Pancreas (tissue), 10 donors: ENCODE data around the gene GREM1. TPM values are rescaled to one million over a fixed set of nuclear protein-coding genes. Genes with fewer than 3 reads are reported as not detected.

ENCODE experiments used
- ATAC-seq, 4 donors: fragments of 200-7000 bp; cut with Tn5 transposase; one replicate each; pipeline versions ENCODE4 v1.8.0 to v1.9.1; 2020; ENCODE audit warnings: mild to moderate bottlenecking in 4 of 4, moderate library complexity in 4 of 4
- DNase-seq, 6 donors: peaks; one replicate each; pipeline ENCODE4 v3.0.0-alpha.2; 2020
- FAIRE-seq: peaks from 2 replicates; lab custom pipeline; 2012; peaks lifted over from hg19 to GRCh38; lab: Jason Lieb, UNC
- H3K27ac ChIP-seq, 4 donors: fragments of 200-600 bp; sonication (generic); 1 replicate in 3 of 4; 2 replicates in 1 of 4; pipeline versions ENCODE4 v1.5.0 to v1.8.0; 2020
- H3K27me3 ChIP-seq, 4 donors: fragments of 200-600 bp; one replicate each; pipeline ENCODE4 v1.8.0; 2021
- H3K36me3 ChIP-seq, 3 donors: fragments of 200-600 bp; sonication (generic) in 1 of 3; one replicate each; pipeline versions ENCODE4 v1.5.0 to v1.8.0; 2020 to 2021
- H3K4me1 ChIP-seq, 3 donors: fragments of 200-600 bp; one replicate each; pipeline ENCODE4 v1.8.0; 2021
- H3K4me3 ChIP-seq, 4 donors: fragments of 200-600 bp; sonication (generic) in 2 of 4; one replicate each; pipeline versions ENCODE4 v1.5.0 to v1.8.0; 2020 to 2021
- H3K9me3 ChIP-seq, 4 donors: fragments of 200-600 bp; one replicate each; pipeline ENCODE4 v1.8.0; 2021
- CTCF ChIP-seq, 4 donors: fragments of 200-600 bp; sonication (generic) in 3 of 4; IDR thresholded peaks; one replicate each; pipeline versions ENCODE4 v1.5.0 to v1.8.0; 2021; ENCODE audit warnings: antibody characterized with exemption in 4 of 4
- WGBS, 2 donors: extraction: QIAGEN DNeasy Blood & Tissue Kit; methylation state at CpG; one replicate each; pipeline ENCODE4 v1.1.7; 2013; 5-methylcytosine and 5-hydroxymethylcytosine counted together
- intact Hi-C, 3 donors: fragments of 100-400 bp; cut with DNase I; formaldehyde crosslinking; loops; one replicate each; pipeline versions ENCODE4 v1.11.1 to v1.14.2; 2022
- polyA plus RNA-seq, 2 donors: library from polyadenylated mRNA; stranded (reverse); fragments of 200-250 nt; gene quantifications; one replicate each; pipeline ENCODE4 v1.2.3, GENCODE V29; 2013
- total RNA-seq, 6 donors: library from RNA; stranded (reverse); fragmentation: NEBNext Ultra II Directional in 4 of 6; extraction: Animal tissue kit (Norgen Biotek cat#: 25700) in 4 of 6; gene quantifications; one replicate each; pipeline versions ENCODE4 v1.2.1 to v1.2.4, GENCODE V29; 2021 to 2023
- donor health status: healthy with polysubstance abuse.
- donor health status: DM: no; HTN: no; CAD: no; lungs with moderate emphysema.
- donor health status: DM: no; HTN: no; CAD: no.
- donor health status: control.
- donor health status: control.
- donor health status: Bipolar disorder and iron deficiency.
- donor health status: DM: yes; HTN: yes; CAD: no.
- donor health status: DM: no; HTN: no; CAD: no.
- donor health status: DM: no; HTN: no; CAD: no.
- donor health status: DM: yes; HTN: yes; CAD: no.

GREM1 gene
- total and polyA plus RNA-seq, 8 donors, result 0.24 to 4.8 (median 0.83) TPM

- no peak for FAIRE-seq
- intact Hi-C loops, result no loop called here
- DNase-seq, result no peak
- Histone ChIP-seq H3K4me1 (no peaks in the 10 kb centered on the region), H3K27me3 (peaks cover 0 to 10% (median 0%) of the 10 kb centered on the region in 4 donors), H3K9me3 (no peaks in the 10 kb centered on the region), H3K27ac (no peak overlapping the region), H3K36me3 (no peaks in the 10 kb centered on the region), H3K4me3 (no peak overlapping the region)
- WGBS, 2 donors, result 82% methylated on average over 6 of the region's 6 CpGs
- TF ChIP-seq CTCF (IDR thresholded peaks at IDR 0.05), result no peak
- no peak for ATAC-seq
These were observed 3.8 kb downstream of the GREM1 start for GRCh38 chr15:32721596-32721995.

GRCh38 chr15:32722136-32722535 is 4.3 kb downstream of the GREM1 start:
- DNase-seq, result no peak
- intact Hi-C loops, result no loop called here
- ATAC-seq, result no peak
- no peaks in the 10 kb centered on the region for H3K36me3 ChIP-seq
- no peak for FAIRE-seq
- no peak overlapping the region for H3K27ac ChIP-seq
- no peak for TF ChIP-seq CTCF (IDR thresholded peaks at IDR 0.05)
- H3K4me3 ChIP-seq, result no peak overlapping the region
- H3K4me1 ChIP-seq, result no peaks in the 10 kb centered on the region
- H3K27me3 ChIP-seq, result peaks cover 0 to 9% (median 0%) of the 10 kb centered on the region in 4 donors
- H3K9me3 ChIP-seq, result no peaks in the 10 kb centered on the region

GRCh38 chr15:32723171-32723948 is 5.6 kb downstream of the GREM1 start:
- H3K36me3 ChIP-seq, result no peaks in the 10 kb centered on the region
- FAIRE-seq, result no peak
- WGBS, 2 donors, result 65% methylated on average over 2 of the region's 2 CpGs

GRCh38 chr15:32729700-32730395 is 12.0 kb downstream of the GREM1 start:
- 85 to 88% methylated on average over 10 of the region's 10 CpGs for WGBS, 2 donors
- DNase-seq (no peak), FAIRE-seq (no peak), ATAC-seq (no peak)
- H3K4me3 ChIP-seq, result no peak overlapping the region
- H3K27ac ChIP-seq, result no peak overlapping the region
- TF ChIP-seq CTCF (IDR thresholded peaks at IDR 0.05), result no peak
- H3K36me3 ChIP-seq, result no peaks in the 10 kb centered on the region
- no peaks in the 10 kb centered on the region for H3K9me3 ChIP-seq
- intact Hi-C loops, result no loop called here
- H3K27me3 ChIP-seq, result no peaks in the 10 kb centered on the region
- no peaks in the 10 kb centered on the region for H3K4me1 ChIP-seq

More at GRCh38 chr15:32723171-32723948, 5.6 kb downstream of the GREM1 start:
- H3K4me1 ChIP-seq, result no peaks in the 10 kb centered on the region
- TF ChIP-seq CTCF (IDR thresholded peaks at IDR 0.05), result no peak
- DNase-seq, result no peak
- intact Hi-C loops, result no loop called here
- ATAC-seq, result no peak
- peaks cover 0 to 1% (median 0%) of the 10 kb centered on the region in 4 donors for H3K27me3 ChIP-seq
- no peak overlapping the region for H3K27ac ChIP-seq
- H3K9me3 ChIP-seq, result no peaks in the 10 kb centered on the region
- no peak overlapping the region for H3K4me3 ChIP-seq
